Lower leg skin (tissue), 4 donors: Measurements from ENCODE around the gene ERI3. TPM values are rescaled to one million over a fixed set of nuclear protein-coding genes. Genes with fewer than 3 reads are reported as not detected.
A peak's percentile ranks its signal among the peaks of the same experiment; 100 is the strongest.

Source experiments
- DNase-seq, 2 donors: peaks; one replicate each; pipeline ENCODE4 v3.0.0-alpha.2; 2019; ENCODE audit warnings: low spot score in 2 of 2
- H3K4me3 ChIP-seq: fragments of 200-600 bp; sonication (generic); 2 replicates; pipeline ENCODE4 v1.5.1; 2017; ENCODE audit warnings: mild to moderate bottlenecking, low read depth; ENCODE audit not compliant: poor library complexity, severe bottlenecking
- CTCF ChIP-seq, 3 donors: fragments of 450-650 bp; IDR thresholded peaks; one replicate each; pipeline ENCODE4 v1.5.1; 2016; ENCODE audit warnings: antibody characterized with exemption in 3 of 3, mild to moderate bottlenecking in 3 of 3, moderate library complexity in 2 of 3
- POLR2A ChIP-seq, 2 donors: fragments of 450-650 bp; IDR thresholded peaks; one replicate each; pipeline ENCODE4 v1.6.1; 2016 to 2017; ENCODE audit warnings: antibody characterized with exemption in 2 of 2, mild to moderate bottlenecking in 1 of 2, moderate library complexity in 1 of 2
- WGBS, 2 donors: methylation state at CpG; one replicate each; pipeline ENCODE4 v1.1.5; 2018; 5-methylcytosine and 5-hydroxymethylcytosine counted together
- intact Hi-C: fragments of 100-400 bp; cut with DNase I; formaldehyde crosslinking; loops from one replicate; pipeline ENCODE4 v1.15.0; 2023; ENCODE audit warnings: low total_unique reads
- total RNA-seq, 4 donors: library from RNA; depleted of rRNA; stranded (reverse); fragments of >200 nt; gene quantifications; one replicate each; pipeline ENCODE4 v1.1.0, GENCODE V29; 2016

Gene ERI3
- total RNA-seq, 4 donors from 2014 or later, result 28.3 to 43.3 (median 40.4) TPM

DNA sequence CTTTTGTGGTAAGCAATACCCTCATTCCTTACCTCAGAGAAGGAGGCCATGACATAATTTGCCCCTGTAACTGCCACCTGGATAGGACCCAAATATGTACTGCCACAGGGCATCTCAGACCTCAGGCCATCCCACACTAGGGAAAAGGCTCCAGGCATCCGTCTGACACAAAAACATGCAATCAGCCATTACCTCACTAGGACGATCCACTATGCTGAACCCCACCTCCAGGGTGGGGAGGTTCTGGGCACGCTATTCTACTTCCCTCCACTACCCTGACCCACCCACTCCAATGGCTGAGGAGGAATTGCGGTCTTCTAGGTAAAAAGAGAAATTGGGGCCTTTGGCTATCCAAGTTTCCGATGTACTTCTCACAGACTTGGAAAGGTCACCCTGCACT lies 53.6 kb downstream of the ERI3 start:
- intact Hi-C loops, result no loop called here
- DNase-seq, result no peak
- no peak overlapping the region for H3K4me3 ChIP-seq
- TF ChIP-seq POLR2A (IDR thresholded peaks at IDR 0.05), result no peak
- TF ChIP-seq CTCF (IDR thresholded peaks at IDR 0.05), result no peak
- 89 to 91% methylated on average over 5 of the region's 5 CpGs for WGBS, 2 donors

GRCh38 chr1:44300852-44301251 lies 54.2 kb downstream of the ERI3 start:
- no peak overlapping the region for H3K4me3 ChIP-seq
- DNase-seq, result no peak
- WGBS, 2 donors, result 48 to 61% methylated on average over 7 of the region's 7 CpGs
- intact Hi-C loops, result no loop called here
- no peak for TF ChIP-seq CTCF (IDR thresholded peaks at IDR 0.05)
- no peak for TF ChIP-seq POLR2A (IDR thresholded peaks at IDR 0.05)

GRCh38 chr1:44297695-44298400 lies 57.2 kb downstream of the ERI3 start:
- intact Hi-C loops, result no loop called here
- WGBS, 2 donors, result 95 to 100% methylated on average over 2 of the region's 2 CpGs
- TF ChIP-seq CTCF (IDR thresholded peaks at IDR 0.05), result no peak
- no peak for TF ChIP-seq POLR2A (IDR thresholded peaks at IDR 0.05)
- DNase-seq, result no peak
- no peak overlapping the region for H3K4me3 ChIP-seq

- no peak for TF ChIP-seq POLR2A (IDR thresholded peaks at IDR 0.05)
- no peak for TF ChIP-seq CTCF (IDR thresholded peaks at IDR 0.05)
- 80 to 83% methylated on average over 7 of the region's 7 CpGs for WGBS, 2 donors
Observed at GRCh38 chr1:44296806-44297205, 58.3 kb downstream of the ERI3 start.

GRCh38 chr1:44296086-44296485 lies 59.0 kb downstream of the ERI3 start:
- no peak for DNase-seq
- 89 to 97% methylated on average over 6 of the region's 6 CpGs for WGBS, 2 donors
- TF ChIP-seq CTCF (IDR thresholded peaks at IDR 0.05) (no peak), POLR2A (IDR thresholded peaks at IDR 0.05) (no peak)
- H3K4me3 ChIP-seq, result no peak overlapping the region
- intact Hi-C loops, result no loop called here

More at GRCh38 chr1:44296806-44297205, 58.3 kb downstream of the ERI3 start:
- intact Hi-C loops, result no loop called here
- H3K4me3 ChIP-seq, result no peak overlapping the region
- DNase-seq, result no peak

- 63 to 69% methylated on average over 4 of the region's 4 CpGs for WGBS, 2 donors
- TF ChIP-seq CTCF (IDR thresholded peaks at IDR 0.05), result no peak
- TF ChIP-seq POLR2A (IDR thresholded peaks at IDR 0.05), result no peak
- H3K4me3 ChIP-seq, result no peak overlapping the region
- intact Hi-C loops, result no loop called here
- peak in 1 of 2 donors; percentile 57 for DNase-seq
Observed at GRCh38 chr1:44294588-44295007, 60.5 kb downstream of the ERI3 start.
